Omental fat pad (tissue), 4 donors: ENCODE results near the gene C6. TPM values are rescaled to one million over a fixed set of nuclear protein-coding genes. Genes with fewer than 3 reads are reported as not detected.

Experiments
- ATAC-seq: fragments of 150-250 bp; one replicate; pipeline ENCODE4 v1.9.1; 2016; ENCODE audit warnings: mild to moderate bottlenecking, moderate library complexity; ENCODE audit not compliant: low FRiP score
- DNase-seq: peaks from one replicate; pipeline ENCODE4 v3.0.0-alpha.2; 2019; ENCODE audit warnings: low spot score
- CTCF ChIP-seq, 3 donors: fragments of 450-650 bp; IDR thresholded peaks; one replicate each; pipeline ENCODE4 v1.5.1; 2016 to 2017; ENCODE audit warnings: antibody characterized with exemption in 3 of 3, mild to moderate bottlenecking in 3 of 3, moderate library complexity in 2 of 3
- total RNA-seq, 4 donors: library from RNA; depleted of rRNA; stranded (reverse); fragments of >200 nt; gene quantifications; one replicate each; pipeline ENCODE4 v1.1.0, GENCODE V29; 2016

Gene C6
- total RNA-seq, 4 donors from 2014 or later = 9.4 to 27.9 (median 15.4) TPM

- ATAC-seq (no peak), DNase-seq (no peak)
- no peak for TF ChIP-seq CTCF (IDR thresholded peaks at IDR 0.05)
These were observed 100.6 kb downstream of the C6 start for GRCh38 chr5:41112486-41113455.

GRCh38 chr5:41109186-41109585, 104.1 kb downstream of the C6 start:
- ATAC-seq (no peak), DNase-seq (no peak)
- no peak for TF ChIP-seq CTCF (IDR thresholded peaks at IDR 0.05)

DNA sequence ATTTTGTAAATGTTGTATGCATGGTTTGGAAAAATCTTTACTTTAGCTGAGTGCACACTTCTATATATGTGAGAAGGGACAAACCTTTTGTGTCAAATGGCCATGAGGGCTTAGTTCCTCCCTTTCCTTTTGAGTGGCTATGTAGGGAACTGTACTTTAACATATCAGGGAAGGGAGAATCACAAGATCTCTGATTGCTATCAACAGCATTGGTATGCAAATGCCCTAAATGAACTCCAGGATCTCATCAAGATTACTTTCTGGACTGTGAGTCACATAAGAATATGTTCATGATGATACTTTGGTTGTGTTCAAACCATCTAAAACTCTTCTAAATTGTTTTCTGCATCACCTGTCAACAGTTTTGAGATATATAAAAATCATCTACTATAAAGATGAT, 111.0 kb downstream of the C6 start:
- no peak for ATAC-seq
- no peak for DNase-seq
- no peak for TF ChIP-seq CTCF (IDR thresholded peaks at IDR 0.05)

GRCh38 chr5:41097642-41098041, 115.7 kb downstream of the C6 start:
- no peak for TF ChIP-seq CTCF (IDR thresholded peaks at IDR 0.05)

DNA sequence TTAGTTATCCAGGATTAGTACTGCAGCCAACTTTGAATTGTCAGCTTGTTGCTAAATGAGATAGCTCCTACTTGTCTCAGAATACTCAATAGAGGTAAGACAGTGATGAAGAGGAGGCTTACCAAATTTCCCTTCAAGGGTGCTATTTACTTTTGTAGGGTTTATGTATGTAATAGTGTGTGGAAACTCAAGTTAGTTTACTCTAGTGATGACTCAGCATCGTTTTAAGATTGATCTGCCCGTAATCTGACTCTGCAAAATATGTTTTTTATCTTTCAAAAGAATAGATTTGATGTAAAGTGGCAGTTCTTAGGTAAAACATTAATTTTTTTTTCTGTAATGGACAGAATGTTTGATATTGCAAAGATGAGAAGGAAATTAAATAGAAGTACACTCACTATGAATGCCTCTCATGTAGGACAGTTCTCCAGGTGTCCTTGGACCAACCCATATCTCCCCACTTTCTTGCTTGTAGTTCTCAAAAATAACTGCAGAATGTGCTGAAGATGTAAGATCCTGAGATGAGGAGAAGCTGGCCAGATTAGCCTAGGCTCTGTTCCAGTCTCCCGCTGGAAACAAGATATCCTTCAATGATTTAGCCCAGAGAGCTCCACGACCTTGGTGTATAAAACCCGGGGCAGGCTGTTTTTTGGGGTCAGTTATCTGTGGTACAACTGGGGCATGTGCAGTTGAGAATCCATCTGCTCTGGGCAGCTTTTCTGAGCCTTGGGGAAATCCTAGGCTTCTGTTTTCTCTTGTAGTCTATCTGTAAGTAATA, 117.8 kb downstream of the C6 start:
- DNase-seq (no peak), ATAC-seq (no peak)
- no peak for TF ChIP-seq CTCF (IDR thresholded peaks at IDR 0.05)

More at GRCh38 chr5:41097642-41098041, 115.7 kb downstream of the C6 start:
- ATAC-seq (no peak), DNase-seq (no peak)

DNA sequence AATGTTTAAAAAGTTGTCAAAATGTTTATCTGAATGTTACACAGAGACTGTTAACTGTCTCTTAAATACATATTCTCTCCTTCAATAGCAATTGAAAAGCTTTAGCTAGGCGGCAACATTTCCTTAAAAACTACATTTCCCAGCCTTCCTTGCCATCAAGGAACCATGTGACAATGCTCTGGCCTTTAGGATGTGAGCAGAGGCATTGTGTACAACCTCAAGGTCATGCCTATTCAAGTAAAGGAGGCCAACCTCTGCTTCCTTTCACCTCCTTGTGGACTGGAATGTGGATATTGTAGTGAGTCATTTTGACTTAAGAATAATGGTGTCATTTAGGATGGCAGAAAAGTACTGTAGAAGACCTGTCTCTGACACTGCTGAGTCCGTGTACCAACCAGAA, 118.5 kb downstream of the C6 start:
- TF ChIP-seq CTCF (IDR thresholded peaks at IDR 0.05) = no peak
- ATAC-seq = no peak

More for the DNA sequence above, 118.5 kb downstream of the C6 start:
- DNase-seq = no peak
